Tibial artery (tissue), 4 donors: Measurements from ENCODE around the gene MAST4.

Experiments used
- DNase-seq, 2 donors: peaks; one replicate each; pipeline ENCODE4 v3.0.0-alpha.2; 2019
- H3K27ac ChIP-seq, 2 donors: fragments of 200-600 bp; sonication (generic) in 1 of 2; 1 replicate in 1 of 2; 2 replicates in 1 of 2; pipeline ENCODE4 v1.5.1; 2018 to 2019; ENCODE audit warnings: mild to moderate bottlenecking in 1 of 2
- H3K27me3 ChIP-seq, 2 donors: fragments of 200-600 bp; sonication (generic) in 1 of 2; one replicate each; pipeline versions ENCODE4 v1.5.1 to v1.6.0; 2016 to 2019
- H3K36me3 ChIP-seq, 3 donors: fragments of 200-600 bp; sonication (generic) in 2 of 3; one replicate each; pipeline ENCODE4 v1.5.1; 2016 to 2019; ENCODE audit warnings: mild to moderate bottlenecking in 2 of 3
- H3K4me1 ChIP-seq, 4 donors: fragments of 200-600 bp; sonication (generic) in 2 of 4; 1 replicate in 3 of 4; 2 replicates in 1 of 4; pipeline ENCODE4 v1.5.1; 2016 to 2019
- H3K4me3 ChIP-seq, 2 donors: fragments of 200-600 bp; sonication (generic) in 1 of 2; 1 replicate in 1 of 2; 2 replicates in 1 of 2; pipeline ENCODE4 v1.5.1; 2018 to 2019; ENCODE audit warnings: mild to moderate bottlenecking in 2 of 2
- H3K9me3 ChIP-seq, 3 donors: fragments of 200-600 bp; sonication (generic) in 1 of 3; one replicate each; pipeline ENCODE4 v1.5.1; 2016 to 2019
- intact Hi-C: fragments of 100-400 bp; cut with DNase I; formaldehyde crosslinking; loops from one replicate; pipeline ENCODE4 v1.15.0; 2023; ENCODE audit warnings: low total_unique reads
- TF ChIP-seq, protein P1 (sequence below), 2 experiments: fragments of 200-600 bp in 1 of 2; fragments of 450-650 bp in 1 of 2; IDR thresholded peaks; one replicate each; pipeline ENCODE4 v1.5.1; 2017 to 2019; ENCODE audit warnings: antibody characterized with exemption in 2 of 2, mild to moderate bottlenecking in 1 of 2, moderate library complexity in 1 of 2

Gene MAST4

DNA sequence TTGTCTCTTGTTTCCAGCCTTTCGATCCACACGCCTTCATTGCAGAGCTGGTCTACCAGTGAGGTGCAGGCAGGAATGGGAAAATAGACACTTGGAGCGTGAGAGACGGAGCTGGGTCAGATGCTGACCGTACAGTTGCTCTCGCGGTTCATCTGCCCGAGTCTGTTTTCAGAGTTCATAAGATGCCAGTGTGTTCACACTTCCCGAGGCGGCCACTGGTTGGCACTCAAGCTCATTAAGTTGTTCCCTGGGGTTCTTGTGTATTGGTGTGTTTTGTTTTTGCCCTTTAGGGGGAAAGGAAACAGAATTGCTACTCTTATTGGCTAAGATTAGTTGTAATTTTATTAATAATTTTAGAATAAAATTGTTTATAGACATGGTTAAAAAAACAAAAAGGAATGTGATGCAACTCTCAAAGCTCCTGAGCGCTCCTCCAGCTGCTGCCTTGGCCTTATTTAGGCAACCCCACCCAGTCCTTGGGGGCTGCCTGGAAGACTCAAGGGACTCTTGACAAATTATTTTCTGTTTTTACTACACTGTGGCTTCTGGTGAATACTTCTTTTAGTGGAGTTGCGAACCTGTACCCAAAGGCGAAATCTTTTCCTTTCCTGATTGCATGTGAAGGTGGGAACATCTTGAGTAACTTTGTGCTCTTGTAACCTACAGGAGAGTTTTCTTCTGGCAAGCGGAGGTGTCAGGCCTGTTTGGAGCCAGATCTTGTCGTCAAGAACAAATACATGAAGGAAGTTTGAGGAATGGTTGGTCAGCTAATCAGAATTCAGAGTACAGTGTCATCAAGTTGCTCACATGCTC is 146.1 kb downstream of the MAST4 start:
- no peaks in the 10 kb centered on the region for H3K36me3 ChIP-seq
- no peak for DNase-seq
- intact Hi-C loops = no loop called here
- no peak overlapping the region for H3K4me3 ChIP-seq
- H3K27me3 ChIP-seq = no peaks in the 10 kb centered on the region
- H3K9me3 ChIP-seq = no peaks in the 10 kb centered on the region
- TF ChIP-seq, protein P1, sequence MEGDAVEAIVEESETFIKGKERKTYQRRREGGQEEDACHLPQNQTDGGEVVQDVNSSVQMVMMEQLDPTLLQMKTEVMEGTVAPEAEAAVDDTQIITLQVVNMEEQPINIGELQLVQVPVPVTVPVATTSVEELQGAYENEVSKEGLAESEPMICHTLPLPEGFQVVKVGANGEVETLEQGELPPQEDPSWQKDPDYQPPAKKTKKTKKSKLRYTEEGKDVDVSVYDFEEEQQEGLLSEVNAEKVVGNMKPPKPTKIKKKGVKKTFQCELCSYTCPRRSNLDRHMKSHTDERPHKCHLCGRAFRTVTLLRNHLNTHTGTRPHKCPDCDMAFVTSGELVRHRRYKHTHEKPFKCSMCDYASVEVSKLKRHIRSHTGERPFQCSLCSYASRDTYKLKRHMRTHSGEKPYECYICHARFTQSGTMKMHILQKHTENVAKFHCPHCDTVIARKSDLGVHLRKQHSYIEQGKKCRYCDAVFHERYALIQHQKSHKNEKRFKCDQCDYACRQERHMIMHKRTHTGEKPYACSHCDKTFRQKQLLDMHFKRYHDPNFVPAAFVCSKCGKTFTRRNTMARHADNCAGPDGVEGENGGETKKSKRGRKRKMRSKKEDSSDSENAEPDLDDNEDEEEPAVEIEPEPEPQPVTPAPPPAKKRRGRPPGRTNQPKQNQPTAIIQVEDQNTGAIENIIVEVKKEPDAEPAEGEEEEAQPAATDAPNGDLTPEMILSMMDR (IDR thresholded peaks at IDR 0.05) = no peak
- peaks cover 0 to 3% (median 0%) of the 10 kb centered on the region in 4 donors for H3K4me1 ChIP-seq
- H3K27ac ChIP-seq = no peak overlapping the region

DNA sequence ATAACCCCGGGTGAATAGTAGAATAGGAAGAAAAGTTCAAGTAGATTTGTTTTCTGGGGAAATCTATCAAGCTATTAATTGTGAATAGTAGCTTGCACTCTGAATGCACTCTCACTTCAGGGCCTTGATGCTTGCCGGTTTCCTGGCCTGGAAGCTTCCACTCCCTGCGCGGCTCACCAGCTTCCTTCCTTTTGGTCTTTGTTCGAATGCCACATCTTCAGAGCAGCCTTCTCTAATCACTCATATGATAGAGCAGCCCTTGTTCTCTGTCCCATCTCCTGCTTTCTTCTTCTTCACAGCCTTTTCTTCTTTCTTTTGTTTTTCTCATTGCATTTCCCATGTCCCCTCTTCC is 146.7 kb downstream of the MAST4 start:
- no peak for DNase-seq
- no peak overlapping the region for H3K4me3 ChIP-seq
- no peak overlapping the region for H3K27ac ChIP-seq
- no peaks in the 10 kb centered on the region for H3K27me3 ChIP-seq
- H3K4me1 ChIP-seq = peaks cover 0 to 3% (median 0%) of the 10 kb centered on the region in 4 donors
- intact Hi-C loops = no loop called here
- H3K36me3 ChIP-seq = no peaks in the 10 kb centered on the region
- TF ChIP-seq, protein P1 (IDR thresholded peaks at IDR 0.05) = no peak
- no peaks in the 10 kb centered on the region for H3K9me3 ChIP-seq

DNA sequence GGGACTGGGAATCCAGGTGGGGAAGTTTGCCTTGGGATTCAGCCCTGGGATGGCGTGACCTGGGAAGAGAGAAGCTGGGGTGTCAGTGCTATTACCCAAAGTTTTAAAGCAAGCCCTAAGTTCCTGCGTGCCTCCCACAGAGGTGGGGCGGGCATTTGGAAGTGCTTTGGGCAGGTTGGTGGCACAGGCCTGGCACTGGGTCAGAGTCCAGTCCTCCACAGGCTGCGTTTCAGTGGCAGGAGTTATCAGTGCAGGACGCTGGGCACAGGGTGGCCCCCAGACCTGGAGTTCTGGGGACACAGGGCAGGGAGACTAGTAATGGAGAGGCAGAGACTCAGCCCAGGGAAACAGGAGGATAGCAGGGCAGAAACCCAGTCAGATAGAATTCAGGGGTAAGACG is 147.2 kb downstream of the MAST4 start:
- DNase-seq = no peak
- H3K27me3 ChIP-seq = no peaks in the 10 kb centered on the region
- no peaks in the 10 kb centered on the region for H3K36me3 ChIP-seq
- no peak overlapping the region for H3K4me3 ChIP-seq
- TF ChIP-seq, protein P1 (IDR thresholded peaks at IDR 0.05) = no peak
- intact Hi-C loops = no loop called here
- no peaks in the 10 kb centered on the region for H3K9me3 ChIP-seq
- peaks cover 0 to 3% (median 0%) of the 10 kb centered on the region in 4 donors for H3K4me1 ChIP-seq
- H3K27ac ChIP-seq = no peak overlapping the region

DNA sequence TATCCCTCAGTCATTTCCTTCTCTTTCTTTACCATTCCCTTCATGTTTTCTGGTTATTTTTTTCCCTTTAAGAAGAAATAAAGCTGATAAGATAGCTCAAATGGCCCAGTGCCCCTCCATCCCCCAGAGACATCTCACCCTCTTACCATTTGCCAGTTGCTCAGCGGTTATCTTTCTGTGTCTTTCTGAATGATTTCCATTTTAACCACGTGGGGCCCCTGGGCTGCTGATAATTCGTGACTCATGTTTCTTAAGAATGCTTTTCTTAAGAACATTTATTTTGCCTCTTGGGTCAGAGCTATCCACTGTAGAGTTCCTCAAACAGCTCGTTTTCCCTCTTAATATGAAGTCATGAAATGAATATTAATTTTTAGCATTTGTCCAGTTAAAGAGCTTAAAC is 147.8 kb downstream of the MAST4 start:
- intact Hi-C loops = no loop called here
- H3K9me3 ChIP-seq = no peaks in the 10 kb centered on the region
- H3K4me3 ChIP-seq = no peak overlapping the region
- no peaks in the 10 kb centered on the region for H3K36me3 ChIP-seq
- H3K4me1 ChIP-seq = peaks cover 0 to 3% (median 0%) of the 10 kb centered on the region in 4 donors
- no peaks in the 10 kb centered on the region for H3K27me3 ChIP-seq
- TF ChIP-seq, protein P1 (IDR thresholded peaks at IDR 0.05) = no peak
- H3K27ac ChIP-seq = no peak overlapping the region
- peak in 1 of 2 donors; percentile 36 for DNase-seq

DNA sequence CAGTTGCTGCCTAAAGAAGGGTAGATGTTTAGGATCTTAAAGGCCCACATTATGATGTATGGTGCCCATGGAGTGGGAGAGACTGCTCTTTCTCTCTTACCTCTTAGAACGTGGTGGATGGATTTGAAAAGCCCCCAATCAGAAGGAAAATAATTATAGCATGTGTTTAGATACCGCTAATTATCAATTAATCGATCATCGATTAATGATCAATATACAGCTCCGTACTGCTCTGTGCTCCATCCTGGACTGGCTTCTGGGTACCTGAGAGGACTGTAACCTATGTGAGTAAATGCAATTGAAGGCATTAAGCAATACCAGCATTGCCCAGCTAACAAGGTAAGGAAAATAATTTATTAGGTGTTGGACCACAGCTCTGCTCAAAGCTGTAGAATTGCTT is 149.1 kb downstream of the MAST4 start:
- Histone ChIP-seq H3K36me3 (no peaks in the 10 kb centered on the region), H3K4me3 (no peak overlapping the region), H3K27me3 (no peaks in the 10 kb centered on the region), H3K9me3 (no peaks in the 10 kb centered on the region), H3K27ac (no peak overlapping the region), H3K4me1 (peaks cover 0 to 3% (median 0%) of the 10 kb centered on the region in 4 donors)
- intact Hi-C loops = no loop called here
- TF ChIP-seq, protein P1 (IDR thresholded peaks at IDR 0.05) = no peak
- no peak for DNase-seq
